K562 (cell line): Measurements from ENCODE around the gene P2RY14.

Experiments
- ATF1 ChIP-seq, 2 experiments: fragments of 450-650 bp in 1 of 2; IDR thresholded peaks; 2 replicates each; pipeline ENCODE4 v1.6.1; 2016; ENCODE audit warnings: missing compliant biosample characterization in 1 of 2, missing genetic modification characterization in 1 of 2
- DNMT1 ChIP-seq: fragments of 450-650 bp; IDR thresholded peaks from 2 replicates; pipeline ENCODE4 v1.6.1; 2016; ENCODE audit warnings: antibody characterized with exemption, mild to moderate bottlenecking
- EZH2 ChIP-seq: IDR thresholded peaks from 2 replicates; pipeline ENCODE4 v1.6.1; 2012; ENCODE audit warnings: low read depth, mild to moderate bottlenecking, inconsistent platforms, low read length, borderline replicate concordance
- HDAC2 ChIP-seq: fragments of 450-650 bp; IDR thresholded peaks from 2 replicates; pipeline ENCODE4 v1.6.1; 2016; ENCODE audit warnings: mild to moderate bottlenecking
- MAZ ChIP-seq, 2 experiments: fragments of 450-650 bp in 1 of 2; sonication (generic) in 1 of 2; formaldehyde crosslinking; IDR thresholded peaks in 1 of 2; conservative IDR thresholded peaks in 1 of 2; 2 replicates each; pipeline versions ENCODE4 v1.4.0 to v1.5.0; 2020; ENCODE audit warnings: mild to moderate bottlenecking in 1 of 2, missing genetic modification reagents in 1 of 2
- PML ChIP-seq: IDR thresholded peaks from 2 replicates; pipeline ENCODE4 v1.6.1; 2012; ENCODE audit warnings: low read length, inconsistent platforms
- RUNX1 ChIP-seq: sonication (generic); IDR thresholded peaks from 2 replicates; pipeline ENCODE4 v1.6.1; 2016; ENCODE audit warnings: antibody characterized with exemption, low read depth
- SP1 ChIP-seq: sonication (generic); formaldehyde crosslinking; IDR thresholded peaks from 2 replicates; pipeline ENCODE4 v1.8.1; 2022; ENCODE audit warnings: mild to moderate bottlenecking, missing genetic modification reagents
- SREBF2 ChIP-seq: sonication (generic); formaldehyde crosslinking; IDR thresholded peaks from 2 replicates; pipeline ENCODE4 v1.4.0; 2020; ENCODE audit warnings: mild to moderate bottlenecking, missing genetic modification reagents
- TAF1 ChIP-seq: IDR thresholded peaks from 2 replicates; pipeline ENCODE4 v1.6.1; 2011; ENCODE audit warnings: mild to moderate bottlenecking, low read length, moderate library complexity; ENCODE audit not compliant: insufficient read depth, control insufficient read depth, severe bottlenecking; ENCODE audit errors: extremely low read depth
- TEAD1 ChIP-seq, 2 experiments: fragments of 450-650 bp in 1 of 2; sonication (generic) in 1 of 2; formaldehyde crosslinking; IDR thresholded peaks; 2 replicates each; pipeline versions ENCODE4 v1.4.0 to v1.8.0; 2020 to 2022; ENCODE audit warnings: mild to moderate bottlenecking in 2 of 2, missing genetic modification reagents in 1 of 2
- YBX1 ChIP-seq: fragments of 450-650 bp; IDR thresholded peaks from 2 replicates; pipeline ENCODE4 v1.7.1; 2016; ENCODE audit warnings: mild to moderate bottlenecking
- TF ChIP-seq, protein P1 (sequence below), 3 experiments: IDR thresholded peaks in 2 of 3; conservative IDR thresholded peaks in 1 of 3; 2 replicates each; pipeline ENCODE4 v1.5.1; 2011 to 2012; ENCODE audit warnings: low read length in 3 of 3, mild to moderate bottlenecking in 3 of 3, control low read depth in 2 of 3, improper control_type of control experiment in 1 of 3, inconsistent platforms in 1 of 3, low read depth in 1 of 3, mixed read lengths in 1 of 3, moderate library complexity in 1 of 3; ENCODE audit not compliant: insufficient read depth in 2 of 3
- TF ChIP-seq, protein P2 (sequence below): sonication (generic); formaldehyde crosslinking; IDR thresholded peaks from 2 replicates; pipeline ENCODE4 v1.8.1; 2023; ENCODE audit warnings: mild to moderate bottlenecking, missing genetic modification reagents, moderate library complexity

- TF ChIP-seq TAF1 (no peak), SP1 (no peak), PML (no peak), DNMT1 (no peak), EZH2 (no peak), RUNX1 (no peak), SREBF2 (CRISPR knock-in tag) (no peak), ATF1 (CRISPR knock-in tag; IDR thresholded peaks at IDR 0.05) (no peak), ATF1 (tag; IDR thresholded peaks at IDR 0.05) (no peak), YBX1 (no peak), MAZ (CRISPR knock-in tag; conservative IDR thresholded peaks at IDR 0.05 in 1 of 2, IDR thresholded peaks at IDR 0.05 in 1 of 2) (no peak), TEAD1 (CRISPR knock-in tag; IDR thresholded peaks at IDR 0.05) (no peak), HDAC2 (no peak)
- TF ChIP-seq, protein P1, sequence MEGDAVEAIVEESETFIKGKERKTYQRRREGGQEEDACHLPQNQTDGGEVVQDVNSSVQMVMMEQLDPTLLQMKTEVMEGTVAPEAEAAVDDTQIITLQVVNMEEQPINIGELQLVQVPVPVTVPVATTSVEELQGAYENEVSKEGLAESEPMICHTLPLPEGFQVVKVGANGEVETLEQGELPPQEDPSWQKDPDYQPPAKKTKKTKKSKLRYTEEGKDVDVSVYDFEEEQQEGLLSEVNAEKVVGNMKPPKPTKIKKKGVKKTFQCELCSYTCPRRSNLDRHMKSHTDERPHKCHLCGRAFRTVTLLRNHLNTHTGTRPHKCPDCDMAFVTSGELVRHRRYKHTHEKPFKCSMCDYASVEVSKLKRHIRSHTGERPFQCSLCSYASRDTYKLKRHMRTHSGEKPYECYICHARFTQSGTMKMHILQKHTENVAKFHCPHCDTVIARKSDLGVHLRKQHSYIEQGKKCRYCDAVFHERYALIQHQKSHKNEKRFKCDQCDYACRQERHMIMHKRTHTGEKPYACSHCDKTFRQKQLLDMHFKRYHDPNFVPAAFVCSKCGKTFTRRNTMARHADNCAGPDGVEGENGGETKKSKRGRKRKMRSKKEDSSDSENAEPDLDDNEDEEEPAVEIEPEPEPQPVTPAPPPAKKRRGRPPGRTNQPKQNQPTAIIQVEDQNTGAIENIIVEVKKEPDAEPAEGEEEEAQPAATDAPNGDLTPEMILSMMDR (IDR thresholded peaks at IDR 0.05 in 2 of 3, conservative IDR thresholded peaks at IDR 0.05 in 1 of 3; ENCODE audit: insufficient read depth in 2 of 3, low read depth in 1 of 3, low read length in 3 of 3) = no peak
- TF ChIP-seq, protein P2, sequence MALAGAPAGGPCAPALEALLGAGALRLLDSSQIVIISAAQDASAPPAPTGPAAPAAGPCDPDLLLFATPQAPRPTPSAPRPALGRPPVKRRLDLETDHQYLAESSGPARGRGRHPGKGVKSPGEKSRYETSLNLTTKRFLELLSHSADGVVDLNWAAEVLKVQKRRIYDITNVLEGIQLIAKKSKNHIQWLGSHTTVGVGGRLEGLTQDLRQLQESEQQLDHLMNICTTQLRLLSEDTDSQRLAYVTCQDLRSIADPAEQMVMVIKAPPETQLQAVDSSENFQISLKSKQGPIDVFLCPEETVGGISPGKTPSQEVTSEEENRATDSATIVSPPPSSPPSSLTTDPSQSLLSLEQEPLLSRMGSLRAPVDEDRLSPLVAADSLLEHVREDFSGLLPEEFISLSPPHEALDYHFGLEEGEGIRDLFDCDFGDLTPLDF (CRISPR knock-in tag) = no peak
Observed at GRCh38 chr3:151276687-151277042, 1.7 kb downstream of the P2RY14 start.
